ENCODE results near the gene SEMA5B.

GRCh38 chr3:122956693-122957455, 70.7 kb downstream of the SEMA5B start:
- TF ChIP-seq, protein P1, sequence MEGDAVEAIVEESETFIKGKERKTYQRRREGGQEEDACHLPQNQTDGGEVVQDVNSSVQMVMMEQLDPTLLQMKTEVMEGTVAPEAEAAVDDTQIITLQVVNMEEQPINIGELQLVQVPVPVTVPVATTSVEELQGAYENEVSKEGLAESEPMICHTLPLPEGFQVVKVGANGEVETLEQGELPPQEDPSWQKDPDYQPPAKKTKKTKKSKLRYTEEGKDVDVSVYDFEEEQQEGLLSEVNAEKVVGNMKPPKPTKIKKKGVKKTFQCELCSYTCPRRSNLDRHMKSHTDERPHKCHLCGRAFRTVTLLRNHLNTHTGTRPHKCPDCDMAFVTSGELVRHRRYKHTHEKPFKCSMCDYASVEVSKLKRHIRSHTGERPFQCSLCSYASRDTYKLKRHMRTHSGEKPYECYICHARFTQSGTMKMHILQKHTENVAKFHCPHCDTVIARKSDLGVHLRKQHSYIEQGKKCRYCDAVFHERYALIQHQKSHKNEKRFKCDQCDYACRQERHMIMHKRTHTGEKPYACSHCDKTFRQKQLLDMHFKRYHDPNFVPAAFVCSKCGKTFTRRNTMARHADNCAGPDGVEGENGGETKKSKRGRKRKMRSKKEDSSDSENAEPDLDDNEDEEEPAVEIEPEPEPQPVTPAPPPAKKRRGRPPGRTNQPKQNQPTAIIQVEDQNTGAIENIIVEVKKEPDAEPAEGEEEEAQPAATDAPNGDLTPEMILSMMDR (IDR thresholded peaks at IDR 0.05; ENCODE audit: low read length) = no peak
- TF ChIP-seq EZH2 (IDR thresholded peaks at IDR 0.05; ENCODE audit: borderline replicate concordance, low read length) = no peak
